HG02981 (cell line): ENCODE data around the gene FMO5.
"Not testable (repeated sequence)": the region's sequence is repeated elsewhere in the genome, so short reads cannot be mapped to it uniquely, and the experiment has no call there.

Source experiments
- ATAC-seq: cut with Tn5 transposase; IDR thresholded peaks from one replicate; pipeline ENCODE4 v1.9.1; 2021; ENCODE audit warnings: mild to moderate bottlenecking, moderate library complexity; ENCODE audit not compliant: unreplicated experiment

FMO5 gene

DNA sequence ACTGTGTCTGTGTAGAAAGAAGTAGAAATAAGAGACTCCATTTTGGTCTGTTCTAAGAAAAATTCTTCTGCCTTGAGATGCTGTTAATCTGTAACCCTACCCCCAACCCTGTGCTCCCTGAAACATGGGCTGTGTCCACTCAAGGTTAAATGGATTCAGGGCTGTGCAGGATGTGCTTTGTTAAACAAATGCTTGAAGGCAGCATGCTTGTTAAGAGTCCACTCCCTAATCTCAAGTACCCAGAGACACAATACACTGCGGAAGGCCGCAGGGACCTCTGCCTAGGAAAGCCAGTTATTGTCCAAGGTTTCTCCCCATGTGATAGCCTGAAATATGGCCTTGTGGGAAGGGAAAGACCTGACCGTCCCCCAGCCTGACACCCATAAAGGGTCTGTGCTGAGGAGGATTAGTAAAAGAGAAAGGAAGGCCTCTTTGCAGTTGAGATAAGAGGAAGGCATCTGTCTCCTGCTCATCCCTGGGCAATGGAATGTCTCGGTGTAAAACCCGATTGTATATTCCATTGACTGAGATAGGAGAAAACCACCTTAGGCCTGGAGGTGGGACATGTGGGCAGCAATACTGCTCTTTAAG is 15.1 kb upstream of the FMO5 start:
- not testable (repeated sequence) for ATAC-seq

DNA sequence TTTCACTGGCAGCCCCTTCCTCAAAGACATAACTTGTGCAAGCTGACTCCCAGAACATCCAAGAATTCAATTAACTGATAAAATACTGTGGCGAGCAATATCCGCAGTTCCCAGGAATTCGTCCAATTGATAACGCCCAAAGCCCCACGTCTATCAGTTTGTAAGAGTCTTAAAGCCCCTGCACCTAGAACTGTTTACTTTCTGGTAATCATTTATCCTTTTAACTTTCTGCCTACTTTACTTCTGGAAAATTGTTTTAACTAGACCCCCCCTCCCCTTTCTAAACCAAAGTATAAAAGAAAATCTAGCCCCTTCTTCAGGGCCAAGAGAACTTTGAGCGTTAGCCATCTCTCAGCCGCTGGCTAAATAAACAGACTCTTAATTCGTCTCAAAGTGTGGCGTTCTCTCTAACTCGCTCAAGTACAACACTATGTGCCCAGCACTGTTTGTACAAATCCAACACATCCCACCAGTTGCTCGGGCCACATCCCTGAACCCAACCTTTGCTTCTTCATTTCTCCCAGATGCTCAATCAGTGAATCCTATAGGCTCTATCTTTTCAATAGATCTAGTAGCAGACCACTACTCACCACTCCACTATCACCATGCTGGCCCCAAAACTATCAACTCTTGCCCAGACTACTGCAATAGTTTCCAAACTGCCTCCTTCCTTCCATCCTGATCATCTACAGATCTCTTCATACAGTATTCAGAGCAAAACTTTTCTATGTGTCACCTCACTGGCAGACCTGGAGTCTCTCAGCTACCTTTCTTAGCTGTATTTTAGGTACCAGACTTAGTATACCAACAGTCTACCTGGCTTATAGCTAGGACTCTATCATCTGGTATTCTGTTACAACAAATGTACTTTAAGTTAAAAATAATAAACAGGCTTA is 14.0 kb upstream of the FMO5 start:
- ATAC-seq, result no peak

- ATAC-seq, result no peak
Measured at GRCh38 chr1:147238053-147238902, 13.1 kb upstream of the FMO5 start.

DNA sequence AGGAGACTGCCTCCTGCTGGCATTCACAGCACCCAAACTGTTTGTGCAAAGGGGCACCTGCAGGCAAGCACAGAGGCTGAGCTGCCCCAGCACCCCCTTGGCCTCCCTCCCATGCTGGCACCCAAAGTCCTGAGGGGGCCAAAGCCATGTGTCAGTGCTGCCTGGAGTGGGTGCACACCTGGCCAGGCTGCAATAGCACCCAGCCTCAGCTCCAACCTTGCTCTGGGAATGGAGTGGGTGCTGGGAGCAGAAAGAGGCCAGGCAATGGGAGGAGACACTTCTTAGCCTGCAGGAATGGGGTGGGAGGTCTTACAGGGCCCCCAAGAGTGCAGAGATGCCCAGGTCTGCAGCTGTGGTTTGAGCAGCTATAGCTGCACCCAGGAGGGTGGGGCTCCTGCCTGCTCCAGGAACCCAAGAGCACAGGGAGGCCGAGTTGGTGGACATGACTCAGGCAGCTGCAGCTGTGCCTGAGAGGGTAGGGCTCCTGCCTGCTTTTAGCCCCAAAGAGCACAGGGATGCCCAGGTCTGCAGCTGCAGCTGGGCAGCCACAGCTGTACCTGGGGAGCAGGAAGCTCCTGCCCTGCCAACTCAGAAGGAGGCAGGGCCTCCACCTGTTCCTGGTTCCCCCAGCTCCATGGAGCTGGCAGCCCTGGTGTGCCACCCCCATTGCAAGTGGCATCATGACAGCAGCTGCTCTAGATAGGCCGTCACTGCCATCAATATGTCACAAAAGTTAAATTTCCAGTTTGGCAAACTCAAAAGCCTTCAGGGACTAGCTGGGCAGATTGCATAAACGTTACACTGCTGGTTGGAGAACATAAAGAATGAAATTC is 12.0 kb upstream of the FMO5 start:
- no peak for ATAC-seq

DNA sequence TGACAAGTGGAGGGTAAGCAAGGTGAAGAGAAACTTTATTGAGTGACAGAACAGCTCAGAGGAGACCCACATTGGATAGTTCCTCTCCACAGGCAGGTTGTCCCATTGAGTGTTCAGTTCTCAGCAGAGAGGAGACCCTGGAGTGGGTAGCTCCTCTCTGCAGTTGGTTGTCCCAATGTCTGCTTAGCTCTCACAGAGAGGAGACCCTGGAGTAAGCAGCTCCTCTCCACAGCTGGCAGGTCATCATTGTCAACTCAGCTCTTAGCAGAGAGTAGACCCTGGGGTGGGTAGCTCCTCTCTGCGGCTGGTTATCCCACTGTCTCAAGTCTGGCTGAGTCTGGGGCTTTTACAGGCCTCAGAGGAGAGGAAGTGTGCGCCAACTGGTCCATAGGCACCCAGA is 11.3 kb upstream of the FMO5 start:
- ATAC-seq, result no peak

DNA sequence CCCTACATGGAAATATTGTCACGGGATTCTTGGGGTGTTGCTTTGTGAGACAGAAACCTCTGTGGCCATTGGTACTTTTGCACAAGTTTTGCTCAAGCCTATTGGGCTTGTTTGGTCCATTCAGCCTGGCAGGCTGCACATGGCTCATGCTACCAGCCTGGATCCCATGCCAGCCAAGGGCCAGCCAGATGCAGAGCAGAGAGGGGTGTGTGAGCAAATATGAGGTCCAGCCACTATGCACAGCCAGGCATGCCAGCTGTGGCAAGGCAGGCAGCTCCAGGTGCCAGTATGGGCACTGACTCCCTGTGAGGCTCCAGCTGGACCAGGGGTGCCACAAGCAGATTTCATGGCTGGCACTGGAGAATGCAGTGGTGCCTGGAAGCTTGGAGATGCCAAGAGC is 10.7 kb upstream of the FMO5 start:
- ATAC-seq, result no peak

DNA sequence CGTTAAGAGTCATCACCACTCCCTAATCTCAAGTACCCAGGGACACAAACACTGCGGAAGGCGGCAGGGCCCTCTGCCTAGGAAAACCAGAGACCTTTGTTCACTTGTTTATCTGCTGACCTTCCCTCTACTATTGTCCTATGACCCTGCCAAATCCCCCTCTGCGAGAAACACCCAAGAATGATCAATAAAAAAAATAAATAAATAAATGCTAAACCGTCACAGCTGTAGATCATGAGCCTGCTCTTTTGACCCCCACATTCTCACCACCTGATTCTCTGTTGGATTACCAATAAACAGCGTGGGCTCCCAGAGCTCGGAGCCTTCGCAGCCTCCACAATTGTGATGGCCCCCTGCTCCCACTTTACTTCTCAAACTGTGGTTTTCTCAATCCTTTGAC is 8.8 kb upstream of the FMO5 start:
- not testable (repeated sequence) for ATAC-seq

DNA sequence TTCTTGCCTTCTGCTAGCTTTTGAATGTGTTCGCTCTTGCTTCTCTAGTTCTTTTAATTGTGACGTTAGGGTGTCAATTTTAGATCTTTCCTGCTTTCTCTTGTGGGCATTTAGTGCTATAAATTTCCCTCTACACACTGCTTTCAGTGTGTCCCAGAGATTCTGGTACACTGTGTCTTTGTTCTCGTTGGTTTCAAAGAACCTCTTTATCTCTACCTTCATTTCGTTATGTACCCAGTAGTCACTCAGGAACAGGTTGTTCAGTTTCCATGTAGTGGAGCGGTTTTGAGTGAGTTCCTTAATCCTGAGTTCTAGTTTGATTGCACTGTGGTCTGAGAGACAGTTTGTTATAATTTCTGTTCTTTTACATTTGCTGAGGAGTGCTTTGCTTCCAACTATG is 5.9 kb upstream of the FMO5 start:
- not testable (repeated sequence) for ATAC-seq

DNA sequence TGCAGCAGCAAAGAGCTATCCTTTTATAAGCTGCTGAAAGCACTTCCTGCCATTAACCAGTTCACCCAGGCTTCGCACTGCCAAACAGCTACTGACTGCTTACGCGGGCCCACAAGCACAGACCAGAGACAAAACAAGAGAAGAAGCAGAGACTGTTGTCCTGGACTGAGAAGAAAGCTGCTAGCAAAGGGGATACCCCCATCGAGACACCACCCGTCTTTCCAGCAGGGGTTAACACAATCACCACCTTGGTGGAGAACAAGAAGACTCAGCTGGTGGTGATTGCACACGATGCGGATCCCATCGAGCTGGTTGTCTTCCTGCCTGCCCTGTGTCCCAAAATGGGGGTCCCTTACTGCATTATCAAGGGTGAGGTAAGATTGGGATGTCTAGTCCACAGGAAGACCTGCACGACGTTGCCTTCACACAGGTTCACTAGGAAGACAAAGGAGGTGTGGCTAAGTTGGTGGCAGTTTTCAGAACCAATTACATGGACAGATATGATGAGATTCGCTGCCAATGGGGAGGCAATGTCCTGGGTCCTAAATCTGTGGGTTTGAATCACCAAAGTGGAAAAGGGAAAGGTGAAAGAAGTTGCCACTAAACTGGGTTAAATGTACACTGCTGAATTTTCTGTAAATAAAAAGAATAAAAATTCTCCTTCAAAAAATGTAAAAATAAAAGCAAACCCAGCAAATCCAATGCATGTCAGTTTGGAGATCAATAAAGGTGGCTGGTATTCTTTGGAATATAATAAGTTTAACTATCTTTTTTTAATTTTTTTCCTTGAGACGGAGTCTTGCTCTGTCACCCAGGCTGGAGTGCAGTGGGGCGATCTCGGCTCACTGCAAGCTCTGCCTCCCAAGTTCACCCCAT is 1.2 kb downstream of the FMO5 start:
- no peak for ATAC-seq

DNA sequence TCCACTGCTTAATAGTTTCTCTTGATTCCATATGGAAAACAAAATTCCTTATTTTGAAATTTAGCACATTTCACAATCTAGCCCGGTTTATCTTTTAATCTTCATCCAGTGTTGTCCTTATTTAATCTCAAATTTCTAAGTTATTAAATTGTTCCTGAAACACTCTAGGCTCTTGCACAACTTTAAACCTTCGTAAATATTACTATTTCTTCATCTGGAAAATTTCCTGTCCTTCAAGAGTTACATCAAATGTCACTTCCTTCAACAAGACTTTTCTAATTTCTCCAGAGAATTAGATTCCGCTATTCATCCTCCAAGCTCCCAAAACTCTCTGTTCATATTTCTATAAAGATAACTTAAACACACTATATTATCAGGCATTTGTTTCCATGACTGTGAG is 6.5 kb downstream of the FMO5 start:
- no peak for ATAC-seq

DNA sequence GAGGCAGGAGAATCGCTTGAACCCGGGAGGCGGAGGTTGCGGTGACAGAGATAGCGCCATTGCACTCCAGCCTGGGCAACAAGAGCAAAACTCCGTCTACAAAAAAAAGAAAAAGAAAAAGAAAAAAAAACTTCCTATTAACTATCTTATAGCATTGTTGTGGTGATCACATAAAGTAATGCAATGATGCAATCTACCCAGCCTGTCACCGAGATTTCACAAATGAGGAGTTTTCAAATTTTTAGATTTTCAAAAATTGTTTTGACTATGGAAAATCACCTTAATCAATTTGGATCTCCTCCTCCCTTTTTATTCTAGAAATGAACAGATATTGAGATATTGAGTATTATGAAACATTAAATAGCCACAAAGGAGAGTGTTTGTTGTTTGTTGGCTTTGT is 8.0 kb downstream of the FMO5 start:
- no peak for ATAC-seq

DNA sequence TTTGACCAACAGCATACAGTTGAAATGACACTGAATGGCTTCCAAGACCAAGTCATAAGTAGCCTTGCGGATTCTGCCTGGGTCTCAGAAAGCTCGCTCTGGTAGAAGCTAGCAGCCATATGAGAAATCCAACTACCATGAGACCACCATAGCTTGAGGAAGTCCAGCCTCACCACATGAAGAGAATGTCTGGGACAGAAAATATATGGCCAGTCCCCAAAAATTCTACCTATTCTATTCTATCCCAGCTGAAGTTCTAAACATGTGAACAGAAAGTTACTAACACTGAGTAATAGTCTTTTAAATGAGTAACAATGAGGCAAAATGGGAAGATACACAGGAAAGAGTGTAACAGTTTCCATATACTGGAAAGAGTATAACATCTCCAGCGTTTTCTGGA is 9.0 kb downstream of the FMO5 start:
- ATAC-seq, result no peak

- no peak for ATAC-seq
Measured at GRCh38 chr1:147215540-147215916, 9.6 kb downstream of the FMO5 start.

- no peak for ATAC-seq
Measured at GRCh38 chr1:147214842-147215539, 10.1 kb downstream of the FMO5 start.

DNA sequence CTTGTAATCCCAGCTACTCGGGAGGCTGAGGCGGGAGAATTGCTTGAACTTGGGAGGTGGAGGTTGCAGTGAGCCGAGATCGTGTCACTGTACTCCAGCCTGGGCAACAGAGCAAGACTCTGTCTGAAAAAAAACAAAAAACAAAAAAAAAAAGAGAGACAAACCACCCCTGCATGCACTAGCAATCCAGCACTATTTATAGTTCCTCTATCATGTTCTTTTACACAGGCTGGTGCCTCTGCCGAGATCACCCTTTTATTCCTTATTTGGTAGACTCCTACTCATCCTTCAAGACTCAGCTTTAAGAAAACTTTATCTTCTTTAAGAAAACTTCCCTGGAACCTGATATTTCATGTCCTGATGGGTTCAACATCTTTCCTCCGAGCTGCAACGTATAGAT is 10.8 kb downstream of the FMO5 start:
- ATAC-seq, result no peak

DNA sequence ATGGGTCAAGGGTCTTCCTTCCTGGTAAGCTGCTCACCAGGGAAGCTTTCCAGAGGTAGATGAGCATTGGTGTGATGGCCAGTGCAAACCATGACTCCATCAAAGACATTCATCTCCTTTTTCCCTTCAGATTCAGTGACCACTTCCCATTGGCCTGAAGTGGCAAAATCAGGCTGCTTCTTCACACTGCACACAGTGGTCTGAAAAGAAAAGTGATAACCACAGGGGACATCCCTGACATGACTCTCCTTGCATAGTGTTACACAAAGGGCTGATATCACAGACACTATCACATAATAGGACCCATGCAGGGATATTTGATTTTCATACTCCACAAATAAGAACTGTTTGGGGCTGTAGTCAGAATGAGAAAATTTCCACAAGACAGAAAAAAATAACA is 11.9 kb downstream of the FMO5 start:
- no peak for ATAC-seq

GRCh38 chr1:147211577-147211976 is 13.6 kb downstream of the FMO5 start:
- no peak for ATAC-seq

DNA sequence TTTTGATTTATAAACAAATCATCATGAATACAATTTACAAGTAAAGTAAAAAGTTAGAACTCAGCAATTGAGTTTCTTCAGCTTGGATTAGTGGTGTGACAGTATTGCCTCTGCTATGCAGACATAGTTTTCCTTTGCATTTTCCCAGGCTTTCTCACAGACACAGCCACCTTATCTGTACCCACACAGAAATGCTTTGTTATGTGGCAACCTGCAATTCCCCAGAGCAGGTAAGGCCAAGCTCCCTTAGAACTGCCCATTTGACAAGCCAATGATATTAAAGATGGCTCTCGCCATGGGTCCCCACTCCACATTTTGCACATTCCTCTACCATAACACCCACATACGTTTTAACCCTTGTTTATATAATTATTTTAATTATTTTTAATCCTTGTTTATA is 14.2 kb downstream of the FMO5 start:
- no peak for ATAC-seq
